AG09319 (cell line): Measurements from ENCODE around the gene TBC1D8B.

Experiments
- DNase-seq: peaks from one replicate; pipeline ENCODE4 v3.0.0-alpha.2; 2010; ENCODE audit warnings: low read depth; ENCODE audit errors: extremely low read depth
- CTCF ChIP-seq: IDR thresholded peaks from 2 replicates; pipeline ENCODE4 v1.5.1; 2011; ENCODE audit warnings: low read depth, mild to moderate bottlenecking, inconsistent platforms, low read length, moderate library complexity

Gene TBC1D8B

GRCh38 chrX:106901341-106901740 lies 98.9 kb downstream of the TBC1D8B start:
- no peak for DNase-seq
- no peak for TF ChIP-seq CTCF

GRCh38 chrX:106901781-106902219 lies 99.3 kb downstream of the TBC1D8B start:
- TF ChIP-seq CTCF = no peak

GRCh38 chrX:106902684-106903083 lies 100.2 kb downstream of the TBC1D8B start:
- no peak for TF ChIP-seq CTCF
- no peak for DNase-seq

More at GRCh38 chrX:106901781-106902219, 99.3 kb downstream of the TBC1D8B start:
- no peak for DNase-seq

GRCh38 chrX:106903291-106903824 lies 100.9 kb downstream of the TBC1D8B start, which contains the start of gene RIPPLY1:
Gene RIPPLY1, minus strand, starts transcription at chrX:106903341. Its CDS starts 54 bp downstream, at chrX:106903287.
- TF ChIP-seq CTCF = no peak
- DNase-seq = no peak

- no peak for TF ChIP-seq CTCF
- no peak for DNase-seq
Measured at GRCh38 chrX:106903856-106904528, 101.5 kb downstream of the TBC1D8B start.

GRCh38 chrX:106905064-106905708 lies 102.7 kb downstream of the TBC1D8B start:
- DNase-seq = no peak
- TF ChIP-seq CTCF = no peak

- DNase-seq = no peak
- no peak for TF ChIP-seq CTCF
Measured at GRCh38 chrX:106906361-106906760, 103.9 kb downstream of the TBC1D8B start.
